ENCODE results near the gene DBNL.

Gene DBNL

DNA sequence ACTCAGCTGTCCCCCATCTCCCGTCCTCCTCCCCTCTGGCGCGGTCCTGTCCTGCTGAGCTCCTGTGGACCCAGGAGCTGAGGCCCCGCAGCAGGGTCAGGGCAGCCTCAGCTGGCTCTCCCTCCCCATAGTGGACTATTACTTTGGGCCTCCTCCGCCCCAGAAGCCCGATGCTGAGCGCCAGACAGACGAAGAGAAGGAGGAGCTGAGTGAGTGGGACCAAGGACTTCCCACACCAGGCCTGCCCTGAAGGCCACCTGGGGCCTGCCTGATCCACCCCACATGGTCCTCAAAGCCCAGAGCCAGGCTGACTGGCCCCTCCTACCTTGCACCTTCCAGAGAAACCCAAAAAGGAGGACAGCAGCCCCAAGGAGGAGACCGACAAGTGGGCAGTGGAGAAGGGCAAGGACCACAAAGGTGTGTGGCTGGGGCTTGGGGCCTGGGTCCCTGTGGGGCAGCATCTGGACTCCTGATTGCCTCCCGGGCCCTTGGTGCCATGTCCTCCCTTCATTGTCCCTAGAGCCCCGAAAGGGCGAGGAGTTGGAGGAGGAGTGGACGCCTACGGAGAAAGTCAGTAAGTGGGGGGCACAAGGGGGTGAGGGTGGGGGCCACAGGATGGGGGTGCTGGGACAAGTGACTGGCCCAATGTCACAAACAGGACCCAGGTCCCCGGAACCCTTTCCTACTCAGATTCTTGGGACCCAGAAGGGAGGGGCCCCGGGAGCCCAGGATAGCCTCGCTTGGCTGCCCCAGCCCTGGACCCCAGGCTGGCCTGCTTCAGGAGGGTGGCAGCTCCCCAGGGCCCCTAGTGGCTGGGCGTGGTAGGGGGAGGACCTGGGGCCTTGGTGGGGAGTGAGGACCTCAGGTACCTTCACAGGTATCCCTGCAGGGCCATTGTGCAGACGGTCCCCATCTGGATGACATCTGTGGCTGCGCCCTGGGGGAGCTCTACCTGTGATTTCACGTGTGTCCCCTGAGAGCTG, 64.6 kb downstream of the DBNL start:
- in situ Hi-C loops (cut with MboI; ENCODE audit: low sequenced_read_pairs) = no loop called here

GRCh38 chr7:44109991-44110390, 65.5 kb downstream of the DBNL start:
- in situ Hi-C loops (cut with MboI; ENCODE audit: low sequenced_read_pairs) = no loop called here

GRCh38 chr7:44110719-44111635, 66.5 kb downstream of the DBNL start:
- in situ Hi-C loops (cut with MboI; ENCODE audit: low sequenced_read_pairs) = no loop called here
